ENCODE results near the gene SPINK8.

Gene SPINK8

DNA sequence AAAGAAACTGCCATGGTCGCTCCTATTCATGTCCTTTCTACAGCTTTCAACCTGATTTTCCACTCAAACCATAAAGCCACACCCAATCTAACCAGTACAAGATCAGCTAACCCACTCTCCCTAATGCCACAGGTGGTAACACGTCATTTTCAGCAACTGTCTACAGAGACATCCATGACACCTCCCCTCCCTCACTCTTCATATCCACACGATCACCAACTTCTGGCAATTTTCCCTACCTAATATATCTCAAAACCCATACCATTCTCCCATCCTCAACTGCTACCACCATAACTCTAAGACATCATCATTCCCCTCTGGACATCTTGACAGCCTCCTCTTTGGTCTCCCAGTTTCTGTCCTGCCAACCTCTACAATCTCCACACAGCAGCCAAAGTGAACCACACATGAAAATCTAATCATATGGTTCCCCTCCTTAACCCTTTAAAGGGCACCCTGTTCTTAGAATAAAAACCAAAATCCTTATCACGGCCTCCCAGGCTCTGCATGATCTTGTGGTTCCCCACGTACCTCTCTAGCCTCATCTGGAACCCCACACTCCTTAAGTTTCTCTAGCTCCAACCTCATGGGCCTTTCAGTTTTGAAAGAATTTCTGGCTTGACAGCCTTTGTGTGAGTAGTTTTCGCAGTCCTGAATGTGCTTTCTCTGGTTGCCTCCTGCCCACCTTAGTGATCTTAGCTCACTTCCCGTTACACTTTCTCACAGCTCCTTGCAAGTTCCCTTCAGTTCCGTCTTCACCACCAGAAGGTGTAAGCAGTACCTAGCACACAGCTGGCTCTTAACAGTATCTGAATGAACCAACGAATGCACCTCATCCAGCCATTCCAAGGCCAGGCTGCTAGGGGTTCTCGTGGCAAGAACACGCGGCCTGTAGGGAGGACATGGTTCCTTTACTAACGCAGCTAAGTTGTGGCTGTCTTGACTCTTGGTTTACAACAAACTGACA is 33.4 kb downstream of the SPINK8 start:
- H3K27ac Mint-ChIP-seq = peak overlapping the region; percentile 99
- H3K9me3 Mint-ChIP-seq = no peaks in the 10 kb centered on the region
- DNase-seq (peak; percentile 22 to 54), ATAC-seq (peak; percentile 49)
- H3K4me3 Mint-ChIP-seq = peak overlapping the region; percentile 91 to 99
- H3K4me1 Mint-ChIP-seq = peaks cover 50% of the 10 kb centered on the region
- H3K27me3 Mint-ChIP-seq = no peaks in the 10 kb centered on the region

DNA sequence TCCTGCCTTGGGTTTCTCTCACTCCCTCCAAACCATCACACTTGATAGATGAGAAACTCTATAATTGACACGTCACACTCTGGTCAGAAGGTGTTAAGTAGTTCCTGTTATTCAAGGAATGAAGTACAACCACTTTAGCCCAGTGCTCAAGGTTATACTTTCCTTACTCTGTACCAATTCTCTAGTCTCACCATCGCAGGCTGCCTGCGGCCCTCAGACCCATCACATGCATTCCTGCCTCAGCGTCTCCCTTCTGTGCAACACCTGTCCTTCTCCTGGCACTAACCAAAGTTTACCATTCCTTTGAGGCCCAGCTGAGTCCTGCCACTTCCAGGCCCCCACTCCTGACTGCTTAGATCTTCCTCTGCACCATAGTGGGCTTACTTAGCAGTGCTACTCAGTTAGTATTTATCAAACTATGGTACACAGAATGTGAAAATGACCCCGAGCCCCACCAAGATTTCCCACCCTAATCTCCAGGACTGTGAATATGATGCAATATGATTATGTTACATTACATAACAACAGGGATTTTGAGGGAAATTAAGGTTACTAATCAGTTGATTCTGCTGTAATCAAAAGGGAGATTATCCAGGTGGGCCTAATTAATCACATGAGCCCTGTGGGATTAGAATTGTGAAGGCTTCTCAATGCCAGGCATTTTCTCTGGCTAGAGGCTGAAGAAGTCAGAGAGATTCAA is 36.2 kb downstream of the SPINK8 start:
- DNase-seq (no peak), ATAC-seq (no peak)
- H3K27ac Mint-ChIP-seq = peak overlapping the region; percentile 36 to 53
- no peaks in the 10 kb centered on the region for H3K9me3 Mint-ChIP-seq
- no peaks in the 10 kb centered on the region for H3K27me3 Mint-ChIP-seq
- peaks cover 43% of the 10 kb centered on the region for H3K4me1 Mint-ChIP-seq
- H3K4me3 Mint-ChIP-seq = no peak overlapping the region

DNA sequence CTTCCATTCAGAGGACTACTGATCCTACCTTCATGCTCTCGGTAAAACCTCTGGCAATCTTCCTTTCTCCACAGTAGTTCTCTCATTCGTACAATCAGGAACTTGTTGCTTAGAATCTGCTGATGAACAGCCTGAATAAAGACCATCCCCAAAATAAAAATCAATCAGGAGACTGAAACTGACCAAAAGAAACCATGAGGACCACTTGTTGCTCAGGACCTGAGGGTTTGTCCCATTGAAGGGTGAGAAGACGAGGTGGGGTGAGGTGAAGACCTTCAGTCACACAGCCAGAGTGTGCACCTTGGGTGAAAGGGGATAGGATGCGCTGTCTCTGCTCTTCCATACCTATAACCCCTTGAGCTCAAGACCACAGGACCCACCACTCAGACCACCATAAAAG is 36.8 kb downstream of the SPINK8 start:
- no peak for ATAC-seq
- Mint-ChIP-seq H3K27me3 (no peaks in the 10 kb centered on the region), H3K4me3 (no peak overlapping the region), H3K4me1 (peaks cover 38% of the 10 kb centered on the region), H3K27ac (peak overlapping the region in 1 of 2 donors; percentile 36), H3K9me3 (no peaks in the 10 kb centered on the region)
- DNase-seq = no peak

- Mint-ChIP-seq H3K27me3 (no peaks in the 10 kb centered on the region), H3K27ac (no peak overlapping the region), H3K4me1 (peaks cover 28% of the 10 kb centered on the region), H3K9me3 (no peaks in the 10 kb centered on the region), H3K4me3 (no peak overlapping the region)
- ATAC-seq = no peak
- no peak for DNase-seq
These were observed 38.7 kb downstream of the SPINK8 start for GRCh38 chr3:48294611-48295263.

GRCh38 chr3:48289659-48290058 is 43.8 kb downstream of the SPINK8 start:
- Mint-ChIP-seq H3K27ac (no peak overlapping the region), H3K9me3 (peaks cover 0 to 4% of the 10 kb centered on the region in 2 donors), H3K27me3 (no peaks in the 10 kb centered on the region), H3K4me1 (no peaks in the 10 kb centered on the region), H3K4me3 (no peak overlapping the region)
- DNase-seq (no peak), ATAC-seq (no peak)

DNA sequence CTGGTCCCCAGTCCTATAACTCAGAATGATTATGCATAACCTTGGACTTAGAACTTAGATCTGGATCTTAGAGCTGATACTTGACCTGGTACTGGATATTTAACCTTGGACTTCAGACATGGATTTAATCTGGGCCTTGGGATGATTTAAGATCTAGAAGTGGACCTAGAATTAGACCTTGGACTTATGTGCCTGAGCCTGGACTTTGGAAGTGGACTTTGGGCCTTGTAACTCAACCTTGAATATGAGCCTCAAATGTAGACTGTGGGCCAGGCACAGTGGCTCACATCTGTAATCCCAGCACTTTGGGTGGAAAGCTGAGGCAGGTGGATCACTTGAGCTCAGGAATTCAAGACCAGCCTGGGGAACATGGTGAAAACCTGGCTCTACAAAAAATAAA is 46.4 kb downstream of the SPINK8 start:
- DNase-seq (no peak), ATAC-seq (no peak)
- Mint-ChIP-seq H3K27ac (no peak overlapping the region), H3K4me1 (no peaks in the 10 kb centered on the region), H3K4me3 (no peak overlapping the region), H3K9me3 (peaks cover 0 to 10% of the 10 kb centered on the region in 2 donors), H3K27me3 (no peaks in the 10 kb centered on the region)

- DNase-seq = no peak
- no peak overlapping the region for H3K27ac Mint-ChIP-seq
- H3K4me1 Mint-ChIP-seq = no peaks in the 10 kb centered on the region
- peaks cover 0 to 10% of the 10 kb centered on the region in 2 donors for H3K9me3 Mint-ChIP-seq
- H3K27me3 Mint-ChIP-seq = no peaks in the 10 kb centered on the region
- ATAC-seq = no peak
- no peak overlapping the region for H3K4me3 Mint-ChIP-seq
These were observed 47.2 kb downstream of the SPINK8 start for GRCh38 chr3:48286308-48286707.

DNA sequence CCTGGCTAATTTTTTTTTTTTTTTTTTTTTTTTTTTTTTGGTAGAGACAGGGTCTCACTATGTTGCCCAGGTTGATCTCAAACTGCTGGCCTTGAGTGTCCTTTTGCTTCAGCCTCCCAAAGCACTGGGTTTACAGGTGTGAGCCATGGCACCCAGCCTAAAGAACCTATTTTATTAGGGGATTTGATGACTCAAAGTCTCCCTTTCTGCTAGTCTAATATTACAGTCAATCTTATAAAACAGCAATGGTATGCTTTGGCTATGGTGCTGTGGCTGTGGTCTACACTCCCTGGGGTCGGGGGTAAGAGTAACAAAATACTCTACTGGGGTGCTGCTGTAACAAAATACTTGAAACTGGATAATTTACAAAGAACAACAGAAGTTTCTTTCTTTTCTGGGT is 47.8 kb downstream of the SPINK8 start:
- H3K4me1 Mint-ChIP-seq = no peaks in the 10 kb centered on the region
- peaks cover 0 to 10% of the 10 kb centered on the region in 2 donors for H3K9me3 Mint-ChIP-seq

GRCh38 chr3:48285132-48285531 is 48.3 kb downstream of the SPINK8 start:
- Mint-ChIP-seq H3K27me3 (no peaks in the 10 kb centered on the region), H3K9me3 (peaks cover 0 to 10% of the 10 kb centered on the region in 2 donors), H3K27ac (no peak overlapping the region), H3K4me1 (no peaks in the 10 kb centered on the region), H3K4me3 (no peak overlapping the region)
- ATAC-seq (no peak), DNase-seq (no peak)

More for the DNA sequence above, 47.8 kb downstream of the SPINK8 start:
- no peak overlapping the region for H3K27ac Mint-ChIP-seq
- H3K27me3 Mint-ChIP-seq = no peaks in the 10 kb centered on the region
- H3K4me3 Mint-ChIP-seq = no peak overlapping the region
- DNase-seq = no peak
- no peak for ATAC-seq

GRCh38 chr3:48280881-48281280 is 52.6 kb downstream of the SPINK8 start:
- peaks cover 0 to 6% of the 10 kb centered on the region in 2 donors for H3K9me3 Mint-ChIP-seq
- H3K27ac Mint-ChIP-seq = peak overlapping the region in 1 of 2 donors; percentile 74
- no peak overlapping the region for H3K4me3 Mint-ChIP-seq
- no peaks in the 10 kb centered on the region for H3K27me3 Mint-ChIP-seq
- no peak for ATAC-seq
- no peaks in the 10 kb centered on the region for H3K4me1 Mint-ChIP-seq
- no peak for DNase-seq

DNA sequence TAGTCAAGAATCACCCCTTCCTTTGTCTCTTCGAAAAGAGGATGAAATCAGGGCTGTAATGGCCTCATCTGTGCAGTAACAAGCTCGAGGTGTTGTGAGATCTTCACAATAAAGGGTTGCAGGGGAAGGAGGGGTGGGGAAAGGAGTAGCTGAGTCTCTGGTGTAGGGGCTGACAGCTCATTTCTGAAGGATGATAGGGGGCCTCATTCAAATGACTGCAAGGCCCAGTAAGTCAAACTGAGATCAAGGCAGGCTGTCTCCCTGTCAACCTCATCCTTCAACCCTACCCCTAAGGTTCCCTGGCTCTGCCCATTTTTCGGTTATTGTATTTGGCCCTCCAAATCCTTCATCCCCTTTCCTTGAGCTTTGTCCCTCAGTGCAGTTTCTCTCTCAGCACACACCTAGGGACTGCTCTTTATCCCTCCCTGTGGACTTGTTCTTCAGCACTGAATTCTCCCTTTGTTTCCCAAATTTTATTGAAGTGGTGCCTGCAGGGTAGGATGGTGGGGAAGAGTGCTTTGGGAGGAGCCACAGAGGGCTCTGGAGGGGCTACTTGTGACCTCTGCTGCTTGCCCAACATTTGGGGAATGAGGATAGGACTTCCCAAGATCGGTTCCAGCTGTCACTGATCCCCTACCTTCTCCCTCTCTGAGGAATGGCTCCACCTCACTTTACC is 54.4 kb downstream of the SPINK8 start:
- H3K4me1 Mint-ChIP-seq = no peaks in the 10 kb centered on the region
- H3K27me3 Mint-ChIP-seq = no peaks in the 10 kb centered on the region
- ATAC-seq = no peak
- peaks cover 0 to 6% of the 10 kb centered on the region in 2 donors for H3K9me3 Mint-ChIP-seq
- DNase-seq = no peak
- H3K4me3 Mint-ChIP-seq = no peak overlapping the region
- H3K27ac Mint-ChIP-seq = peak overlapping the region in 1 of 2 donors; percentile 73

DNA sequence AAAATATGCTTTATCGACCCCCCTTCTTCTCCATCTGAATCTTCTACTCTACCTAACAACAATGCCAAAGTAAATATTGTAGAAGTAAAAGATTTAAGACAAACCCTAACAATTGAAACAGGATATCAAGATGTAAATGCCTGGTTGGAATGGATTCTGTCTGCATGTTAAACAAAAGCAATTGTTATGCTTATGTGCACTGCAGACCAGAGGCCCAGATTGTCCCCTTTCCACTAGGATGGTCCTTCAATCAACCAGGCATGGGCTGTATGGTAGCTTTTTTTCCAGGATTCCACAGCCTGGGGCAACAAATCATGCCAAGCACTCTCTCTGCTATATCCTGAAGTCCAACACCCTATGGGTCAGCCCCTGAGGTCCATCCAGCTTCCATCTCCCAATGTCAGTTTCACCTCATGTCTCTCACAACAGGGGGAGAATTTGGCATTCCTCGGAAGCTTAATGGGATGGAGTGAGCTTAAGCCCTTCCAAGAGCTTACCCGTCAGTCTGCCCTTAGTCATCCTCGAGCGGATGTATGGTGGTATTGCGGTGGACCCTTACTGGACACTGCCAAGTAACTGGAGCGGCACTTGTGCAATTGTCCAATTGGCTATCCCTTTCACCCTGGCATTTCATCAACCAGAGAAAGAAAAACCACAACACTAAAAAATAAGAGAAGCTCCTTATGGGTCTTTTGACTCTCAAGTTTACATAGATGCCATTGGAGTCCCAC is 56.4 kb downstream of the SPINK8 start:
- H3K27me3 Mint-ChIP-seq = no peaks in the 10 kb centered on the region
- no peaks in the 10 kb centered on the region for H3K9me3 Mint-ChIP-seq
- H3K27ac Mint-ChIP-seq = peak overlapping the region in 1 of 2 donors; percentile 22
- no peak for DNase-seq
- H3K4me3 Mint-ChIP-seq = no peak overlapping the region
- ATAC-seq = no peak
- H3K4me1 Mint-ChIP-seq = peaks cover 7% of the 10 kb centered on the region

DNA sequence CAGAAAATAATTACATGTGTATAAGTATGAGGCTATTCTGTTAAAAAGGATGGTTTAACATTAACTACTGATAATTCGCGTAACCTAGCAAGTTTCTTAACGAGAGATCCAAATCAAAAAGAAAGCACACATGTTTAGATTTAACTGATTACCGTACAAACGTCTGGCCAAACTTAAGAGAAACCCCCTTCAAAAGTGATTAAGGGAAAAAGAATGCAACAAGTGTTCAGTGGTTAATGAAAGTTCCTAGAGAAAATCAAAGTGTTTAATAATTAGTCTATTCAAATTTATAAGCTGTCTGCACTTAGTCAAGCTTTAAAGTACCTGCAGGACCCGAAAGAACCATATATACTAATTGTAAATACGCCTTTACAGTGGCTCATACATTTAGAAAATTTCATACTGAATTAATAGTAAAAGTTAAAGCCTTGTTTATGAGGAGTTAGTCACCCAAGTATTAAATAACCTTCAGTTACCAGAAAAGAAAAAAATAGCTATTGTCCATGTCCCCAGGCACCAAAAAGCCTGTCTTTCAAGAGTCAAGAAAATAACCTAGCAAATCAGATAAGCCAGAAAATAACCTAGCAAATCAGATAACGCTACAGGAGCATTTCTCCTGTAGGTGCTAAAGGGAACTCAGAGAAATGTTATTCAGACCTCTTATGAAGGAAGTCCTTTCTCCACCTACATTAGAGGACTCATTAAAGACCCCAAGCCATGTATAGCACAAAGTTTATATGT is 58.0 kb downstream of the SPINK8 start:
- H3K27ac Mint-ChIP-seq = no peak overlapping the region
- DNase-seq (no peak), ATAC-seq (no peak)
- peaks cover 8% of the 10 kb centered on the region for H3K4me1 Mint-ChIP-seq
- H3K4me3 Mint-ChIP-seq = no peak overlapping the region
- H3K27me3 Mint-ChIP-seq = no peaks in the 10 kb centered on the region
- no peaks in the 10 kb centered on the region for H3K9me3 Mint-ChIP-seq

DNA sequence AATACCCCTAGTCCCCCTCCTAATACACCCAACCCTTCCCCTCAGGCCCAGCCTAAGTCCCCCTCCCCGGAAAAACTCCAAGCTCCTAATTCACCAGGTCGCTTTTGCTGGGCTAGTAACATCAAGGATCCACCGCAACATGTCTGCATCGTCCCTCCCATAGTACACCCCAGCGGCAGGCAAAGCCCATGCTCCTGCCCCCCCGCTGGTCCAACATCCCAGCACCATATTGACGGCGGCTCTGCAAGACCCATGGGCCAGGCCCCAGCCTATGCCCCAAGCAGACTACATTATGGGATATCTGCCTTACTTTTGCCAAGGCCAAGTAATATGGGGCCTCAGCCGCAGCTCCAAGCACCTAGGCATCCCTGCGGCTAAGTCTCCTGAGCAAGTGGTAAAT is 59.0 kb downstream of the SPINK8 start:
- Mint-ChIP-seq H3K4me3 (no peak overlapping the region), H3K4me1 (peaks cover 18% of the 10 kb centered on the region), H3K27ac (no peak overlapping the region), H3K9me3 (no peaks in the 10 kb centered on the region), H3K27me3 (no peaks in the 10 kb centered on the region)
- DNase-seq (no peak), ATAC-seq (no peak)

Measured in stimulated activated naive CD8-positive, alpha-beta T cell treated with anti-CD3 and anti-CD28 coated beads, Interleukin-15, amount 100 ng/mL, for 72 hours (primary cell).